NCI-H2081 (cell line): ENCODE measurements around the gene RBL2.
A peak's percentile ranks its signal among the peaks of the same experiment; 100 is the strongest.
"Not testable (repeated sequence)": the region's sequence is repeated elsewhere in the genome, so short reads cannot be mapped to it uniquely, and the experiment has no call there.

Experiments
- DNase-seq, 2 experiments: peaks; one replicate each; lab custom pipeline; 2025; lab: John Stamatoyannopoulos, UW

Gene RBL2

GRCh38 chr16:53434377-53435065 lies at the start of gene RBL2:
Gene RBL2 (plus strand): TSS chr16:53434471. CDS start chr16:53434557, 86 bp downstream.
- DNase-seq = peak; percentile 53 to 67

- DNase-seq = not testable (repeated sequence)
Observed at GRCh38 chr16:53384610-53385009, 49.7 kb upstream of the RBL2 start.

- no peak for DNase-seq
Observed at GRCh38 chr16:53404959-53405358, 29.3 kb upstream of the RBL2 start.

GRCh38 chr16:53412549-53412948 lies 21.7 kb upstream of the RBL2 start:
- no peak for DNase-seq

- DNase-seq = no peak
Observed at GRCh38 chr16:53413864-53414263, 20.4 kb upstream of the RBL2 start.

GRCh38 chr16:53414381-53414780 lies 19.9 kb upstream of the RBL2 start:
- no peak for DNase-seq

GRCh38 chr16:53415504-53415903 lies 18.8 kb upstream of the RBL2 start:
- peak; percentile 26 to 67 for DNase-seq

GRCh38 chr16:53417011-53417410 lies 17.3 kb upstream of the RBL2 start:
- no peak for DNase-seq

- DNase-seq = no peak
Observed at GRCh38 chr16:53417976-53418375, 16.3 kb upstream of the RBL2 start.

GRCh38 chr16:53419383-53419709 lies 14.9 kb upstream of the RBL2 start:
- DNase-seq = not testable (repeated sequence)

- DNase-seq = no peak
Observed at GRCh38 chr16:53421248-53421647, 13.0 kb upstream of the RBL2 start.

- not testable (repeated sequence) for DNase-seq
Observed at GRCh38 chr16:53423968-53424367, 10.3 kb upstream of the RBL2 start.

- no peak for DNase-seq
Observed at GRCh38 chr16:53428681-53429080, 5.6 kb upstream of the RBL2 start.

- DNase-seq = no peak
Observed at GRCh38 chr16:53429221-53429943, 4.9 kb upstream of the RBL2 start.

GRCh38 chr16:53430363-53430762 lies 3.9 kb upstream of the RBL2 start:
- no peak for DNase-seq

- DNase-seq = no peak
Observed at GRCh38 chr16:53433509-53433908, 762 bp upstream of the RBL2 start.

GRCh38 chr16:53433930-53434376 lies 318 bp upstream of the RBL2 start:
- DNase-seq = no peak

- peak; percentile 29 to 73 for DNase-seq
Observed at GRCh38 chr16:53435066-53435688, 906 bp downstream of the RBL2 start.

GRCh38 chr16:53440125-53440524 lies 5.9 kb downstream of the RBL2 start:
- DNase-seq = no peak

GRCh38 chr16:53445534-53445933 lies 11.3 kb downstream of the RBL2 start:
- DNase-seq = no peak

- no peak for DNase-seq
Observed at GRCh38 chr16:53446090-53446489, 11.8 kb downstream of the RBL2 start.

GRCh38 chr16:53449816-53450517 lies 15.7 kb downstream of the RBL2 start:
- DNase-seq = no peak

GRCh38 chr16:53453928-53454327 lies 19.7 kb downstream of the RBL2 start:
- DNase-seq = no peak
